Measurements from ENCODE around the gene CUEDC2.

Gene CUEDC2

GRCh38 chr10:102409604-102410428 is 22.6 kb downstream of the CUEDC2 start:
- DNase-seq (ENCODE audit: low read depth) = no peak

- peak; percentile 47 for DNase-seq (ENCODE audit: low read depth)
Observed at GRCh38 chr10:102408728-102409603, 23.4 kb downstream of the CUEDC2 start.

DNA sequence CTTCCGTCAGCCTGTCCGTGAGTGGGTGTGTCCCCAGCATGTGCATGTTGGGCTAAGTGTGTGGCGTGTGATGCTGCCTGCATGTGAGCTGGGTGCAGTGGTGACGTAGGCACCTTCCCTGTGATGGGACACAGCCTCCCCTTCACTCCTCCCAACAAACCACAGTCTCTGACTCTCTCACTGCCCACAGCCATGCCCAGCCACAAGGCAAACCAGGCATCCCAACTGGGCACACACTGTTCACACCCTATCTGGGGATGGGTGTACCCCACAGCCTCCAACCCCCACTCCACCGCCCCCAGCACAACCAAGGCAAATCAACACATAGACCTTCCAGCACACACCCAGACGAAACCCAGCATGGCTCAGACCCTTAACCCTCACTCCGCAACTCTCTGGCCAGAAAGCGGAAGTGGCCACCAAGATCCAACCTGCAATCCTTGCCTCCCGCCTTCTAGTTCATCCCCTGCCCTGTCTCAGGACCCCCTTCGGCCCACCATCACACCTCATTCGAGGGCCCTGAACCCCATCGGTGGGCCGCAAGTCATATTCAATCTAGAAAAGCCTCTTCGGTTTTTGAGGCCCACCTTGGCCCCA is 24.1 kb downstream of the CUEDC2 start:
- DNase-seq (ENCODE audit: low read depth) = no peak

- no peak for DNase-seq (ENCODE audit: low read depth)
Observed at GRCh38 chr10:102407425-102408130, 24.8 kb downstream of the CUEDC2 start.

GRCh38 chr10:102406815-102407214 is 25.6 kb downstream of the CUEDC2 start:
- DNase-seq (ENCODE audit: low read depth) = no peak

GRCh38 chr10:102405632-102406031 is 26.7 kb downstream of the CUEDC2 start:
- DNase-seq (ENCODE audit: low read depth) = no peak

- DNase-seq (ENCODE audit: low read depth) = no peak
Observed at GRCh38 chr10:102405108-102405571, 27.2 kb downstream of the CUEDC2 start.

GRCh38 chr10:102404361-102405107 is 27.8 kb downstream of the CUEDC2 start:
- DNase-seq (ENCODE audit: low read depth) = no peak

DNA sequence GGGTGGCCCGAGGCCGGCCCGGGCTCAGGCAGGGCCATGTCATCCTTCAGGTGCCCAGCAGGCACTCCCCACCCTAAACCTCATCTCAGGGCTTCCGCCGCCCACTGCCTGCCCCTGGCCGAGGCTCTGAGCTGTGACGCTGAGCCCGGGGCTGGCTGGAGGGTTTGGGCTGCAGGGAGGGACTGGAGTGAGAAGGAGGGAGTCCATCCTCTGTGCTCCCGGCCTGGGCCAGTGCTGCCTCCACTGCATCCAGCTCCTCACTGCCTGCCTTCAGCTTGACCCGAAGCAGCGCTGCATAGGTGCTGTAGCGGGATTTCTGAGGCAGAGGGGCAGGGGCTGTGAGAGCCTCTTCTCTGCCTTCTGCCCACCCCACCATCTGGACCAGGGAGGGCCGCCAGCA is 29.3 kb downstream of the CUEDC2 start:
- no peak for DNase-seq (ENCODE audit: low read depth)

DNA sequence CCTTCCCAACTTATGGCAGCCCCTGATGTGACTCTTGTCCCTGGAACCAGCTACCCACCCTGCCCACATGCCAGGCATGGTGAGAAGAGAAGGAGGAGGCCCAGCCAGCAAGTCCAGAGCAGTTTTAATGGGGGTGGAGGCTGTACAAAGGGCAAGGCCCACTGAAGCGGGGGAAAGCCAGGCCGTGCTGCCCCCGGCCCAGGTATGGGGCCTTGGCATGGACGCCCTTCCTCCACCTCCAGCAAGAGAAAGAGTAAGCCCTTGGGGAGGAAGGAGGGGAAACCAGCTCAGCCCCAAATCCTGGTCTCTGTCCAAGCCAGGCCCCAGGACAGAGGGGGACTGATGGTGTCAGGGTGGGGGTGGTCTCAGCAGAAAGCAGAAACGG is 29.9 kb downstream of the CUEDC2 start:
- DNase-seq (ENCODE audit: low read depth) = no peak

DNA sequence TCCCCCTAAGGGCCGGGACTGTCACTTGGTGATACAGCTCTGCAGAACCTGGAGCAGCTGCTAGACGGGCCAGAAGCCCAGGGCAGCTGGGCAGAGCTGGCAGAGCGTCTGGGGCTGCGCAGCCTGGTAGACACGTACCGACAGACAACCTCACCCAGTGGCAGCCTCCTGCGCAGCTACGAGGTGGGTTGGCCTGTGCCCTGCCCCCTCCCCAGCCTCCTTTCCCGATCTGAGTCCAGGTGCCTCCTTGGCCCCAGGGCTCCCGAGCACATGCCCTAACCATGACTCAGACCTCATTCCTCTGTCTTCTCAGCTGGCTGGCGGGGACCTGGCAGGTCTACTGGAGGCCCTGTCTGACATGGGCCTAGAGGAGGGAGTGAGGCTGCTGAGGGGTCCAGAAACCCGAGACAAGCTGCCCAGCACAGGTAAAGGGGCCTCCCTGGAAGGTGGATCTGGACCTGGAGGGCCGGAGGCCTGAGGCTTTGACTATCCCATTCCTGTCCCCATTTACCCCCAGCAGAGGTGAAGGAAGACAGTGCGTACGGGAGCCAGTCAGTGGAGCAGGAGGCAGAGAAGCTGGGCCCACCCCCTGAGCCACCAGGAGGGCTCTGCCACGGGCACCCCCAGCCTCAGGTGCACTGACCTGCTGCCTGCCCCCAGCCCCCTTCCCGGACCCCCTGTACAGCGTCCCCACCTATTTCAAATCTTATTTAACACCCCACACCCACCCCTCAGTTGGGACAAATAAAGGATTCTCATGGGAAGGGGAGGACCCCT is 30.5 kb downstream of the CUEDC2 start:
- no peak for DNase-seq (ENCODE audit: low read depth)

GRCh38 chr10:102401342-102401654 is 31.1 kb downstream of the CUEDC2 start:
- no peak for DNase-seq (ENCODE audit: low read depth)

- no peak for DNase-seq (ENCODE audit: low read depth)
Observed at GRCh38 chr10:102400598-102401341, 31.6 kb downstream of the CUEDC2 start.

GRCh38 chr10:102400076-102400475 is 32.3 kb downstream of the CUEDC2 start:
- DNase-seq (ENCODE audit: low read depth) = no peak

DNA sequence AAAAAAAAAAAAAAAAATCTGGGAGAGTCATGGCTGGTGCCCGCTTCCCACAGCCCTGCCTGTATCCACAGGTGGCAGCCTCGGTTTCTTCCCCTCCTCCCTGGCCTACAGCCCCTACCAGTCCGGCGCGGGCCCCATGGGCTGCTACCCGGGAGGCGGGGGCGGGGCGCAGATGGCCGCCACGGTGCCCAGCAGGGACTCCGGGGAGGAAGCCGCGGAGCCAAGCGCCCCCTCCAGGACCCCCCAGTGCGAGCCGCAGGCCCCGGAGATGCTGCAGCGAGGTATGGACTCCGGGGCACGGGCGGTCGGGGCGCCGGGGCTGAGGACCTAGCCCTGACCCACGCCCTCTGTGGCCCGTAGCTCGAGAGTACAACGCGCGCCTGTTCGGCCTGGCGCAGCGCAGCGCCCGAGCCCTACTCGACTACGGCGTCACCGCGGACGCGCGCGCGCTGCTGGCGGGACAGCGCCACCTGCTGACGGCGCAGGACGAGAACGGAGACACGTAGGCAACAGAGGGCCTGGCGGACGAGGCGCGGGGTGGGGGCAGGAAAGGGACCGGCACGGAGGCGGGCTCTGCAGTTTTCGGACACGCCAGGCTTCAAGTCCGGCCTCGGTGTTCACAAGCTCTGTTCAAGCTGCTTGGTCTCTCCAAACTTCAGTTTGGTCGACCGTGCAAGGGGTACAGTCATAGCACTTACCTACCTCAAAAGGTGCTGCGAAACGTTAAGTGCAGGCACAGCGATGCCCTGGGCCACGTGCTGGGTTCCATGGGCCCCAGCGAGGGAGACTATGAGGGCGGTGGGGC is 33.0 kb downstream of the CUEDC2 start:
- DNase-seq (ENCODE audit: low read depth) = peak; percentile 77

DNA sequence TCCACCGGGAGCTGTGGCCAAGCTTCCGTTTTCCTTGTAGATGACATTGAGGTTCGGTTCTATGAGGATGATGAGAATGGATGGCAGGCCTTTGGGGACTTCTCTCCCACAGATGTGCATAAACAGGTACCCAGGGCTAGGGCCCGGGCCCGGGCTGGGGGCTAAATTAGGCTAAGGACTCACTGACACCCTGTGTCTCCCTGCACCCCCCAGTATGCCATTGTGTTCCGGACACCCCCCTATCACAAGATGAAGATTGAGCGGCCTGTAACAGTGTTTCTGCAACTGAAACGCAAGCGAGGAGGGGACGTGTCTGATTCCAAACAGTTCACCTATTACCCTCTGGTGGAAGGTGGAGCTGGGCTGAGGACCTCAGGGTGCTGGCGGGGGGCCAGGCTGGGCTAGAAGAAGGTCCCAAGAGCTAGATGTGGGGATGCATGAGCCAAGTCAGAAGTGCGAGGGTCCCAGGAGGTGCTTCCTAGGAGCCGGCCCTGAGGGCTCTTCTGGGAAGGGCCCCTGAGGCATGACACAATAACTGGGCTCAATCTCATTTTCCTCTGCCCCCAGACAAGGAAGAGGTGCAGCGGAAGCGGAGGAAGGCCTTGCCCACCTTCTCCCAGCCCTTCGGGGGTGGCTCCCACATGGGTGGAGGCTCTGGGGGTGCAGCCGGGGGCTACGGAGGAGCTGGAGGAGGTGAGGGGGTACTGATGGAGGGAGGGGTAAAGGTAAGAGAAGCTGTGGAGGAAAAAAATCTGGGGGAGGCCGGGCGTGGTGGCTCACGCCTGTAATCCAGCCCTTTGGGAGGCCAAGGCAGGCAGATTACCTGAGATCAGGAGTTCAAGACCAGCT is 34.0 kb downstream of the CUEDC2 start:
- DNase-seq (ENCODE audit: low read depth) = no peak

GRCh38 chr10:102397222-102398171 is 34.9 kb downstream of the CUEDC2 start:
- no peak for DNase-seq (ENCODE audit: low read depth)
